HG02884 (cell line): ENCODE results near the gene CCDC120.

ENCODE experiments used
- ATAC-seq: cut with Tn5 transposase; IDR thresholded peaks from one replicate; pipeline ENCODE4 v1.9.1; 2021; ENCODE audit warnings: mild to moderate bottlenecking, moderate library complexity; ENCODE audit not compliant: unreplicated experiment

CCDC120 gene

GRCh38 chrX:49100704-49101628 lies 42.2 kb downstream of the CCDC120 start:
- peak; percentile 97 for ATAC-seq

GRCh38 chrX:49101629-49101984 lies 42.8 kb downstream of the CCDC120 start:
- no peak for ATAC-seq

- no peak for ATAC-seq
Measured at GRCh38 chrX:49102190-49102589, 43.4 kb downstream of the CCDC120 start.

- no peak for ATAC-seq
Measured at GRCh38 chrX:49103637-49104036, 44.8 kb downstream of the CCDC120 start.

GRCh38 chrX:49106296-49106695 lies 47.5 kb downstream of the CCDC120 start:
- ATAC-seq, result no peak

GRCh38 chrX:49106930-49107329 lies 48.1 kb downstream of the CCDC120 start:
- ATAC-seq, result no peak

- ATAC-seq, result no peak
Measured at GRCh38 chrX:49108641-49109040, 49.8 kb downstream of the CCDC120 start.

GRCh38 chrX:49110417-49110816 lies 51.6 kb downstream of the CCDC120 start:
- ATAC-seq, result no peak

GRCh38 chrX:49111791-49112190 lies 53.0 kb downstream of the CCDC120 start:
- no peak for ATAC-seq

- no peak for ATAC-seq
Measured at GRCh38 chrX:49116076-49116475, 57.3 kb downstream of the CCDC120 start.

GRCh38 chrX:49116716-49117115 lies 57.9 kb downstream of the CCDC120 start:
- no peak for ATAC-seq

- ATAC-seq, result no peak
Measured at GRCh38 chrX:49117581-49117980, 58.8 kb downstream of the CCDC120 start.
